ENCODE measurements around the gene BRSK1.

Gene BRSK1

GRCh38 chr19:55339105-55339888, 55.5 kb downstream of the BRSK1 start, which contains the start of gene KMT5C:
Gene KMT5C (plus strand): TSS chr19:55339876. CDS start chr19:55341937, 2,061 bp downstream.
- peak; percentile 100 for DNase-seq

DNA sequence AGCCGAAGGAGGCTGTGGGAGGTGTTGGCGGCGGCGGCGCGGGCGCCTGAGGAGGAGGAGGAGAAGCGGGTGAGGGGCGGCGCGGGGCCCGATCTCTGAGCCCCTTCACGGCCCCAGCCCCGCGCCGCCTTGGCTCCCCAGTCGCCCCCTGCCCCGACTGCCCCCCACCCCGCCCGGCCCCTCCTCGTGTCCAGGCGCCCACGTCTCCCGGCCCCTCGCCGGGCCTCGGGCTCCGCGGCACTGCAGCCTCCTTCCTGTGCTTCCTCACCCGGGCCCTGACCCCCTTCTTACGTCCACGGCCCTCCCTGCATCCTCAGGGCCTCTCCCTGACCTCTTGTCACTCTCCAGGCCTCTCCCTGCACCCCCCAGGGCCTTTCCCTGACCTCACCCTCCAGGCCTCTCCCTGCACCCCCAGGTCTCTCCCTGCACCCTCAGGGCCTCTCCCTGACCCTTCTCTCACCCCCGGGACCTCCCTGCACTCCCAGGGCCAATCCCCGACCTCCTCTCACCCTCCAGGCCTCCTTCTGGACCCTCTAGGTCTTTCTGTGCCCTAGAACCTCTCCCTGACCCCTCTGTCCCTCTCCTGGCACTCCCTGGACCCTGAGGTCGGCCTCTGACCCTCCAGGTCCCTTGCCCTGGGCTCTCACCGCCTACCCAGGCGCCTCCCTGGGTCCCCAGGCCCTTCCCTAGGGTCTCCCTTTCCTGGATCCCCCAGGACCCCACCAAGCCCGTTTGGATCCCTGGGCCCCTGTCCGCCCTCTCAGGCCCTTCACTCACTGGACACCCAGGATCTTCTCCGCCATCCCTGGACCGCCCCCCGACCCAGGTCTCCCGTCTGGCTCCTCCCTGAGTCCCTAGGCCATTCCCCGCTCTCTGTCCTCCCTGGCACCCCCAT, 56.3 kb downstream of the BRSK1 start:
- peak; percentile 63 for DNase-seq

- DNase-seq = no peak
Measured at GRCh38 chr19:55340784-55341147, 57.0 kb downstream of the BRSK1 start.

DNA sequence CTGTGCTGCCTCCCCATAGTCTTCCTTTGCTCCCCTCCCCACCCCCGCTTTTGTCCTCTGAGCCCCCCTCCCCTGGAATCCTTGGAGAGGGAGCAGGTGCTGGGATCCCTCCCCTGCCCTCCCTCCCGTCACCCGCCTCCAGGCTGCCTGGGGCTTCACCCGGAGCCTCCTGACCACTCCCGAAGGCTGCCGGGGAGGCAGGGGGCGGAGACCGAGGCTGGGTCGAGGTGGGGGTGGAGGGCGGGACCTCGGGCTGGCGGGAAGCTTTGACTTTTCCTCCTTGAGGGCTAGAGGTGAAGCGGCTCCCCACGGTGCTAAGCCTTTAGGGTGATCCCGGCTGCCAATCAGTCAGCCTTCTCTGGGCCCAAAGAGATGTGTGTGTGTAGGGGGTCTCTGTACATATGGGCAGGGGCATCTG, 57.4 kb downstream of the BRSK1 start:
- peak; percentile 82 for DNase-seq

- DNase-seq = no peak
Measured at GRCh38 chr19:55341595-55342531, 58.1 kb downstream of the BRSK1 start.

GRCh38 chr19:55344444-55344843, 60.6 kb downstream of the BRSK1 start:
- no peak for DNase-seq

DNA sequence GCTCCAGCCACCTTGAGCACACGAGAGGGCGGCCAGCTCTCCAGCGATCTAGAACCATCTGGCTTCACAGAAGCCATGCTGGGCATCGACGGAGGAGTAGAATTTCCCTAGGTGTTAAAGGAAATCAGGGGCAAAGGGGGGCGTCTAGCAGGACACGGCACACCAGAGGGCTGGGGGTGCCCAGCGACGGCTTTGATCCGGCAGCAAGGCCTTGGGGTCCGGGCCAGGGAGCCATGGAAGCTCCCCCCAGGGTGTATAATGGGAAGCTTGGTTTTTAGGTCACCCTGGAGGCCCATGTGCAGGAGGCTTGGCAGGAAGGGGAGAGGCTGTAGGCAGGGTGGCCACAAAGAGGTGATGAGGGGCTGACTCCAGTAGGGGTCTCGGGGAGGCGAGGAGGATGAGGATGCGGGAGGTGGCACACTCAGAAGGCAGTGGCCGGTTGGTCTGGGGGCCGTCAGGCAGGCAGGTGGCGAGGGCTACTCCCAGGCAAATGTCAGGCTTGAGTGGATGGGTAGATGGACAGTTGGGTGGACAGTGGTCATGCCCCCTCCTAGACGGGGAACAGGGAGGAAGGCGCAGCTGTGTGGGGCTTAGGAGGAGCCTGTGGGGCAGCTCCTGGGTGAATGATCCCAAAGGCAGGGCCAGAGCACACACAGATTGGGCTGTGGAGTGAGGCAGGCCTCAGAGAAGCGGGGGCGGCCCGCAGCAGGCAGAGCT, 61.5 kb downstream of the BRSK1 start:
- DNase-seq = no peak

GRCh38 chr19:55345818-55346724, 62.3 kb downstream of the BRSK1 start:
- DNase-seq = no peak

GRCh38 chr19:55346725-55347441, 63.1 kb downstream of the BRSK1 start:
- no peak for DNase-seq

DNA sequence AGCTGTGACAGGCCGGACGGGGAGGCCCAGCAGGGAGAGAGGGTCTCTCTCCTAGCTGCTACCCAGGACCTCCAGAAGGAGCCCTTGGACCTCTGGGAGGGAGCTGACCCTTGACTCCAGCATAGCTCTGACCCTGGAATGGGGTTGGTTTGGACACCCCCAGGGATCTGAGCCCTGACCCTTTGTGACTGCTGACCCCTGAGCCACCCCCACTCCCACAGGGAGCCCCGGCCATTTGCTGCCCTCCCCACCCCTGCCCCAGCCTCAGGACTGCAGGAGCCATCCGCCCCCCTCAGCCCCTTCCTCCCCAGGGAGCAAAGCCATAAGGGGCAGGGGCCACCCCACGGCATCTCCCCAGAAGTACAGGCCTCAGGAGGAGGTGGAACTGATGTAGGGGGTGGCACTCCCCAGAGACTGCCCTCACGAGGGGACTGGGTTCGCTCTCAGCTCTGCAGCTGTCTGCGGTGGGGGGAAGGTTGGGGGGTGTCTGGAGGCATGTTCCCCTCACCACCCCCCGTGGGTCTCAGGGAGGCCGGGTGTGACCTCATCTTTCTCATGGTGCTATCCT, 63.7 kb downstream of the BRSK1 start:
- DNase-seq = no peak

DNA sequence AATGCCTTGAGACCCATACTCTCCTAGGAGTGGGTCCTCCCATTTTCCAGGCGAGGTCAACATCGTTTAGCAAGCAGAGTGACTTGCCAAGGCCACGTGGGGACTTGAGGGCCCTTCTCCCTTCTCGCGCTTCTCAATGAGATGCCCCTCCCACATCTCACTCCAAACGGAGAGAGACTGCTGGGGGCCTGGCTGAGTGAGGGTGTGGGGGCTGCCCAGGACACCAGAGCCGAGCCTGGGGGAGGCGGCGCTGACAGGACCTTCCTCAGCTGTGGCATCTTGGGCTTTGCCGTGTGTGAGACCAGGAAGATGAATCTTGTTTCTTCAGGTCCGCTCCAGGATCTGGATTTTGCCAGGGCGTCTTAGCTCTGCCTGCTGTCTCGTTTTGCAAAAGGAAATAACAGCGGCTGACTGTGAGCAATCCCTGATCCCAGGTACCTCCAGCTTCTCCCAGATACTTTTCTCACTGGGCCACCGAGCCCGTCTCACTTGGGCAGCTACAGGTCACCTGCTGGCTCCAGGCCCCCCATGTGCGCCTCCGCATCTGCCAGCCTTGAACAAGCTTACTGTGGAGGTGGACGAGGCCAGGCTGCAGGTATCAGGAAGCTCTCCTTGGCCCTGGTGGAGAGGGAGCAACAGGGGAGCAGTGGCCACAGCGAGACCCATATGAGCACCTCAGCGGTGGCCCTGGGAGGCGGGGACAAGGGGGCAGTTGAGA, 64.7 kb downstream of the BRSK1 start:
- no peak for DNase-seq

DNA sequence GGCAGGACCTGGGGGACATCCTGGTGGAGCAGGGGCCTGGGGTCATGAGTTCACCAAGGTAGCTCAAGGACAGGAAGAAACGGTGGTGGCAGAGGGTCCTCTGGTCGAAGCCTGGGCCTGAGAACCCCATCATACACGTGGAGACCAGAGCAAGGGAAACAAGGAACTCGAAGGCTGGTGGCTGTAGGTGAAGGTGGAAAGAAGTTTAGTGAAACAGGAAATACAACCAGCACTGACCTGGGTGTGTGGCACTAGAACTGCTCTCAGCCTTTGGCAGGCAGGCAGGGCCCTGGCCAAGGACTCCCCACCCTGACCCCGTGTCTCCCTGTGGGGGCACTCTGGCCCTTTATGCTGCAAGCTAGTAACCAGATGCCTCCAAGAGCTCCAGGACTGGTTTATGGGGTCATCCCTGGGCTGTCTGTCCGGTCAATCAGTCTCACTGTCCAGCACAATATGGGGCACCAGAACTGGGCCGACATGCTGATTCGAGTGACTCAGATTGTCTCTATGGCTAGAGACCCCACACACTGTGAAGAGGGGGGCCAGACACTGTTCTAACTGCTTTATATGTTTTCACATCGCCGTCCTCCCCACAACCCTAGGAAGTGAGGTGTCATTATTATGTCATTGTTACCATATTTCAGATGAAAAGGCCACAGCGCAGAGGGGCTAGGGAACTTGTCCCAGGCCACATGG, 67.0 kb downstream of the BRSK1 start:
- DNase-seq = no peak

DNA sequence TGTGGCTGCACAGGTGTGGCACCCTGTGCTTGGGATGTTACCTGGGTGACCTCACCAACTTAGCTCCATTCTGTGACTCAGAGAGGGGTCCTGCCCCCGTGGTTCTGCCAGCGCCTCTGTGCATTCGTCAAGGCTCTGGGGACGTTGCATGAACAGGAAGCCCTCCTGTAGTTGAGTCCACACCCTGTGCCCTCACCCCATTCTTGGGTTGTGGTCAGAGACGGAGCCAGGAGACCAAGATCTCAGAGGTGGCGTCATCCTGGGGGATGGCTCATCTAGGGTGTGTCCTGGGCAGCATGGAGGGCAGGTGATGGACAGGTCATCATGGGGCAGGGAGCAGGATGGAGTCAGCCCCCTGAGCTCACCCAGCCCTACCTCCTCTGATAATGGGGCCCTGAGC, 68.2 kb downstream of the BRSK1 start:
- DNase-seq = no peak

DNA sequence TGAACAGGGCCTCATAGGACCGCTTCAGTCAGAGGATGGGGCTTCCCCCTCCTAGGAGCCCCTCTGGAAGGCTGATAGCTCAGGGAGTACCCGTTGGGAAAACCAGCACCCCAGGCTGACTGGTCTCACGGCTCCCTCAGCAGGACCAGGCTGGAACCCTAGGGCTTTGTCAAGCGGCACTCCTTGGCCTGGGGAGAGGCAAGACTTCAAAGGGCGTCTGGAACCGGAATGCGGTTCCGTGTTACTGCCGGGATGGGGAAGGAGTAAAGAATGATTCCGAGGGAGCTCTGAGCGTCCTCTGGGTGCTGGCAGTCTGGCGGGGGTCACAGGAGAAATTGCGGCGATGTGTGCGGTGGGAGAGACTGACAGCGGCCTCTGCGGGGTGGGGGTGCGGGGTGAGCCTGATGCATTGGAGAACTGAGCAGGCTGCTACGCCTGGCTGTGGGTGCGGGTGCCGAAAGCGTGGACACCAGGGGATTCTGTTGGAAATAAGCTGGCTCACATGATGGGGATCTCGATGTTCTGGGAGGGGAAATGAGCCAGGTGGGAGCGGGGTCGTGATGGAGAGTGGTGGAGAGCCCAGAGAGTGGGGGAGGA, 68.8 kb downstream of the BRSK1 start:
- DNase-seq = no peak

- DNase-seq = no peak
Measured at GRCh38 chr19:55353356-55353802, 69.6 kb downstream of the BRSK1 start.

DNA sequence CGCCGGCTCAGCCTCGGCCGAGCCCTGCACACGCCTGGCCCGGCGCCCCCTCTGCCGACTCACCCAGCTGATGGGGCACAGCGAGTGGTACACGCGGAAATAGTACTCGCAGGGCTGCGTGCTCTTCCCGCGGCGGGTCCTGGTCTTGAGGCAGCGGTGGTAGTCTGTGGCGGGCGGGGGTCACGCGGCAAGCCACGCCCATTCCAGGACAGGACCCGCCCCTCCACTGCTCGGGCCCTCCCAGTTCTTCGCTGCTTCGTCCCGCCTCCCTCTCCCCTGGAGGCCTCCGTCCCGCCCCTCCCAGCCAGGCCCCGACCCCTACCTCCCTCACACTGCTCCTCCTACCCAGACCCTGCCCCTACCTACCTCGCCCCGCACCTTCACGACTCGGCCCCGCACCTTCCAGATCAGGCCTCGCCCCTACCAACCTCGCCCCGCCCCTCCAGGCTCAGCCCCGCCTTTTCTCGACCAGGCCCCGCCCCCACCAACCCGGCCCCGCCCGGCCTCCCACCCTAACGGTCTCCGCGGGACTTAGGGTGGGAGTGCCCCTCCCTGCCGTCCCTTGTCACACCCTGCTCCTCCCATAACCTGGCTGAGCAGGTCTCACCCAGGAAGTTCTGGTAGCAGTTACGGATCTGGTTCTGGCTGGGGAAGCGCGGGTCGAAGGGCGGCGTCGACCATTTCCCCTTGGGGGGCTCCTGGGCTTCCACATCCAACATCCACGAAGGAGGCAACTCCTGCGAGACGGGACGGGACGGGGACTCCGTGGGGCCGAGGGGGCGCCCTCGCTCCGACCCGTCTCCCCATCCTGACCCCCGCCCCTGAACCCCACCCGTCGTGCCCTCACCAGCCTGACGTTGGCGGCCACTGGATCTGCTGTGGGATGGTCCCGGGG, 70.3 kb downstream of the BRSK1 start:
- DNase-seq = peak; percentile 83

- DNase-seq = no peak
Measured at GRCh38 chr19:55354698-55355212, 71.0 kb downstream of the BRSK1 start, which contains the start of gene COX6B2. Gene COX6B2 (minus strand): TSS chr19:55354719. CDS start chr19:55354521, 198 bp downstream.
